ENCODE measurements around the gene CYB5D1.
A peak's percentile ranks its signal among the peaks of the same experiment; 100 is the strongest.
"Not testable (repeated sequence)": the region's sequence is repeated elsewhere in the genome, so short reads cannot be mapped to it uniquely, and the experiment has no call there.

CYB5D1 gene

DNA sequence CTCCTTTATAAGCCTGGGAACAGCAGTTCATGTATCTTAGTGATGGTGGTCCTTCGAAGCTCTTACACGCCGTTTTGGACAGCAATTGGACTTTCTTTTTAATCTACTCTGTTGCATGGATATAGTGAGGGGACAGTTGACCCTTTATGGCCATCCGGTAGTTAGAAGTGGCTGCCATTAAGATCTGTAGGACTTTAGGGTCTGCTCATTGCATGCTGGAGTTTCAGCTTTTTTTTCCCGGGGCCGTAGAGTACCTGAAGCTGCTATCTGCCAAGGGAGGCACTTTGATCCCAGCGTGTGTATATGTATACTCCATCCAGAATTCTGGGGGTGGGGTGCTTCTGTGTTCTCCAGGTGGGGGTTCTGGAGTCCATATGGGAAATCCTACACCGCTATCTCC, 1.2 kb downstream of the CYB5D1 start:
- no peak for DNase-seq

DNA sequence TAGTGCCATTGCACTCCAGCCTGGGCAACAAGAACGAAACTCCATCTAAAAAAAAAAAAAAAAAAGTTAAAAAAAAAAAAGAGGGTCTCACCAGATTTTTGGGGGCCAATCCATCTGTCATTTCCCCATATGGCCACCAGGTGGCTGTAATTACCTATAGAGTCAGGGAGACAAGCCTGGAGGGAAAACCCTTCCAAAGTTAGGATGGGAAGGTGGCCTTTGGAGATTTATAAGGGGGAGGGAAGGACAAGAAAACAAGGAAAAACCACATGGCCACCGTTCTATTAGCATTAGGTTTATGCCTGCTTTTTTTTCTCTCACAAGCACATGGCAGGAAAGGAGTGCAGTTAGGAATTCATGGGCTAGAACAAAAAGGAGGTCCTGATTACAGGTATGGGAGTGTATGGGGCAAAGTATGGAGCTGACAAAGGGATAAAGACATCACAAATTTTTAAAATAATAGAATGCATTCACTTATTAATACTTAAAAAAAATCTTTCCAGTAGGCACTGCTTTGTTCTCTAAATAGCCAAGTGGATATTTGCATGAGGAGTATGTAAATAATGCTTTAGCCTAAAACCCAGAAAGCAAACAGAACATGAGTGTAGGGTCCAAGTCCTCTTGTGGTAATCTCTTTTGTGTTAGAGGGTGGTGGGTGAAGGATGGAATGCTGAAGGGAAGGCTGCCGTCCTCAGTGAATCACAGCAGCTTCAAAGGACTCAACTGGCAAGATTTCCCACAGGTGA, 5.1 kb downstream of the CYB5D1 start:
- DNase-seq, result peak; percentile 57 to 69

DNA sequence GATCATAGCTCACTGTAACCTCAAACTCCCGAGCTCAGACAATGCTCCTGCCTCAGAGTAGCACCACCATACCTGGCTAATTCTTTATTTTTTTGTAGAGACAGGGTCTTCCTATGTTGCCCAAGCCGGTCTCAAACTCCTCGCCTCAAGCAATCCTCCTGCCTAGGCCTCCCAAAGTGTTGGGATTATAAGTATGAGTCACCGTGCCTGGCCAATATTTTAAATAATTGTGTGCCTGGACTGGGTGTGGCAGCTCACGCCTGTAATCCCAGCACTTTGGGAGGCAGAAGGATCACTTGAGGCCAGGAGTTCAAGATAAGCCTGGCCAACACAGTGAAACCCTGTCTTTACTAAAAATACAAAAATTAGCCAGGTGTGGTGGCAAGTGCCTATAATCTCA, 6.6 kb downstream of the CYB5D1 start:
- not testable (repeated sequence) for DNase-seq

DNA sequence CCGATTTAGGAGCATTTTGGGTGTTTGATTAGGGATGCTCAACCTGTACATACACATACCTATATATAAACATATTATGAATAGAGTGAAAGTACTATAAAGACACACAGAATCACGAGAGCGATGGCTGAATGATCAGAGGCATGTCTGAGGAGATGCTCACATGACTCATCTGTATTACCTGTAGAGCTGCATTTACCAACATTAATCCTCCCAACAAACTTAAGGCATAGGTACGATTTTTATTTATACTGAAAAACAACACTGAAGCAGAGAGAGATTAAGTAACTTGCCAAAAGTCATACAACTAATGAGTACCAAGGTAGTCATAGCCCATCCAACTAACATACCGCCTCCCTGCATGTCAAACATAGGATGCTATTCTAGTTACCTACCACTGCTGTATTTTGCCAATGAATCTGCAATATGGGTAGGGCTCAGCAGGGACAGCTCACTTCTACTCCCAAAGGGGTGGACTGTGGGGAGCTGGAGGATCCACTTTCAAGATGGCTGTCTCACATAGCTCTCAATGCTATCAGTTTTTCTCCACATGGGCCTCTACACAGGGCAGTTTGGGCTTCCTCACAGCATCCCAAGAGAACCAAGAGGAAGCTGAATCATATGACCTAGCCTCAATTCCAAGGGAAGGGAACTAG, 7.3 kb downstream of the CYB5D1 start:
- no peak for DNase-seq

DNA sequence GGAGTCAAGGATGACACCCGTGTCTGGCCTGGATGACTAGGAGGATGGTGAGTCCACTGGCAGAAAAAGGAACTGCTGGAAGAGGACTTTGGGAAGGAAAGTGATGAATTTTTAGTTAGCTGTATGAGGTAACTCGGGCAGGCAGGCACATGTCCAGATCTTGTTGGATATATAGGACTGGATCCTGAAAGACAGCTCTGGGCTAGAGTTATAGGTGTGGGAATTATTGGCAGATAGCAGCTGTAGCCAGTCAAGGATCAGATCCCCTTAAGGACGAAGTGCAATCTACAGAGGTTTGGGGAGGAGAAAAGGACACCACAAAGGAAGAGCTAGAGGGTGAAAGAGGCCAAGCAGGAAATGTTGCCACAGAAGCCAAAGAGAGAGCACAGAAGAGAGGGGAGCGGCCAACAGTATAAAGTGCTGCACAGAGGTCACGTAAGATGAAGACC, 10.1 kb downstream of the CYB5D1 start:
- DNase-seq, result peak in 1 of 2 donors; percentile 37

DNA sequence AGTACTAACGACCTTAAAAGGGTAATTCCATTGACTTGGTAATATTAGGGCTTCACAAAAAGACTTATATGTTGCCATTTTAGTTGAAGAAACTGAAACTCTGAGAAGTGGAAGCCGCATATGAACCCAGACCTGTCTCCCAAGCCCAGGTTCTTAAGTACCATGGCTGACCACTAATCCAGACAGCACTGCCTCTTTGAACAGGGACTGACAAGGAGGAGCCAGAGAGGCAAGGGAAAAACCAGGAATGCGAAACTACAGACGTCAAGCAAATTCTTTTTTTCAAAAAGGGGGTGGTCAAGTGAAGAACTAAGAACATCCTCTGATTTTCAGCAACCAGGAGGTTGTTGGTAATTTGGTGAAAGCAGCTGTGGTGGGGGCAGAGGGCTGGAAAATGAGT, 15.2 kb downstream of the CYB5D1 start:
- no peak for DNase-seq

DNA sequence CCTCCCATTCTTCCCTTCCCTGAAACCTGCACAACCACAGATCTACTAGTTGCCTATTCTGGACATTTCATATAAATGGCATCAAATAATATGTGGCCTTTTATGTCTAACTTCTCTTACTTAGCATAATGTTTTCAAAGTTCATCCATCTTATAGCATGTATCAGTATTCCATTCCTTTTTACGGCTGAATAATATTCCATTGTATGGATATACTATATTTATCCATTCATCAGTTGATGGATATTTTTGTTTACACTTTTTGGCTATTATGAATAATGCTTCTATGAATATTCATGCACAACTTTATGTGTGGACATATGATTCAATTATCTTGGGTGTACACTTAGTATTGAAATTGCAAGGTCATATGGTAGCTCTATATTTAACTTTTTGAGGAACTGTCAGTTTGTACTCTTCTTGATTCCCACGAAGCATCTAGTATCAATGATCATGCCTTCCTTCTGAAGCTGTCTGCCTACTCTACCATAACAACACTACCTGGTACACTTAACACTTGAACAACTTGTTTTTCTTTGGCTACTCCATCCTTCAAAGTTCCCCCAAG, 18.1 kb downstream of the CYB5D1 start:
- no peak for DNase-seq

DNA sequence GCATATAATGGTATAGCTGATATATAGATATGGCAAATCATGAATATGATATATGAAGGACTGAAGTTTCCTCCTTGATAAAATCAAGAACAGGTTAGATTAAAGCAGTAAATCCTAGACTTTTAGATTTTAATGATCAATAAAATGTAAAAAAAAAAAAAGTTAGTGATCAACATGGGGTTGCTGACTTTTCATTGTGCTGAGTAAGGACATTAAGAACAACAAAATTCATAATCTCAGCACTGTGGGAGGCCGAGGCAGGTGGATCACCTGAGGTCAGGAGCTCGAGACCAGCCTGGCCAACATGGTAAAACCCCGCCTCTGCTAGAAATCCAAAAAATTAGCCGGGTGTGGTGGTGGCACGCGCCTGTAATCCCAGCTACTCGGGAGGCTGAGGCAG, 20.4 kb downstream of the CYB5D1 start:
- no peak for DNase-seq

DNA sequence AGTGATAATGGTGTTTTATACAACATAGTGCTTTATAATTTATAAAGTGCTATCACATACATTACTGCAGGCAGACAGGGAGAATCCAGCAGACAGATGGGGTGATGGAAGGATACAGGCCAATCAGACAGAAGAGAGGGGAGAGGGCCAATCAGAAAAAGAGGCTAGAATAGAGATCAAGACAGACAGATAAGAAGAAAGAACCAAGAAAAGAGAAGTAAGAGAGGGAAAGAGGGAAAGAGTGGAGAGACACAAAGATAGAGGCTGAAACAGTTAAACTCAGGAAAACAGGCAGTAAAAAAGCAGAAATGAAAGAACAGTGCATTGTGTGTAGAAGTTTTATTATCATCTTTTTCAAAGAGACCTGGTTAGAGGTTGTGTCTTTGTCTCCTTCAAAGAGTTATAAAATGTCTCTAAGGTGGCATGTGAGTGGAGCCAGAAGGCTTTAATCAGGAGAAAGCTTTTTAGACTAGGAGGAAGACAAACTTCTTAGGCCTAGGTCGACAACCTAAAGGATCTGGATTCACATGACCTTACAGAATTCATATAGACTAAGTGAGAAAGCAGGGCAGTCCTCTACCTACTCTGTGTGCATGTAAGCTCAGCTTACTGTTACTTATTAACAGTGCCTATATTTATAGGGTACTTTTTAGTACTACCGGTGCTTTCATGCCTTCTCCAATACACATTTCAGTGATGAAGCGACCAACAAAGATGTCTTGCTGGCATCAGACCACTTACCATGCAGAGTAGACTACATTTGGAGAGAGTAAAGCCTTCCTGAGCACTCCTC, 22.5 kb downstream of the CYB5D1 start:
- DNase-seq, result no peak

DNA sequence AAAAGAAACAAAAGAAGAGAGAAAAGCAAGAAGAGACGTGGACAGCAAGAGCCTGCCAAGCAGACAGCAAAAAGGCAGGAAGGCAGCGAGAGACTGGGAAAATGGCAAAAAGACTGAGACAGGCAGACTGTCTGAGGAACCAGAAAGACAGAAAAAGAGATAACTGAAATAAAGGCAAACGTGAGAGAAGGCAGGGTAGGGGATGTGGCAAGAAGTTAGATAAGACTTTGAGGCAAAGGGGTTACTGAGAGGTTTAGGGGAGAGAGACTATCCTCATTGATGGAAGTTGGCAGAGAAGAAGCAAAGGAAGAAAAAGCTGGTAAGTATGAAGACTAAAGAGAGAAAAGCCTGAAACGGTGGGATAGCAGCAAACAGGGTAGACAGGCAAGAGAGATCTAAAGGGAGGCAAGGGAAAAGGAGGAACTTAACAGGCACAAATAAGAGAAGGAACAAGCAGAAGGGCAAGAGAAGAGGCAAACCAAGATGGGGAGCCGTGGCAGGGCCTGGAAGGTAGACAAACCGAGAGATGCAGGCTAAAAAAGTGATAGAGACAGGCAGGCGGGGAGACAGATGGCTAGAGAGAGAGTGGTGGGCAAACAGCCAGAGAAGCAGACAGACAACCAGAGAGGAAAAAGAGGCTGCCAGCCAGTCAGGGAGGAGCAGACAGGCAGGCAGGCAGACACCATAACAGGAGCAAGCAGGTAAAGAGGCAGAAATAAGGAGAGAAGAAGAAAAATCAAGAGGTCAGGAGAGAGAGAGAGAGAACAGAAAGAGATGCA, 23.7 kb downstream of the CYB5D1 start:
- DNase-seq, result no peak

DNA sequence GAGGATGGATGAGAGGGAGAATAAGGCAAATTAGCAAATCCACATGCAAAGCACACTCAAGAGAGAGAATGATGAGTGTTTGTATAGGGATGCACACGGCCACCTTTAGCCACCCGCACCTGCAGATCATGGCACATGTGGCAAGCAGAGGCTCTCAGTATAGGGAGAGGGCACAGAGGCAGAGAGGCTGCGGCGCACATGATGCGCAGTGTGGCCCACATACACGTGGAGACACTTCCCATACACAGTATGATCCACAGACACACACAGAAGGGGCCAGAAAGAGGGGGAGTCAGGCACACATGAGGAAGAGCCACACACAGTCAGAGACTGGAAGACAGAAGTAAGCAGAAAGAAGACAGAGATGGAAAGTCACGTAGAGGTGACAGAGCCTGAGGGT, 24.3 kb downstream of the CYB5D1 start:
- DNase-seq, result no peak

DNA sequence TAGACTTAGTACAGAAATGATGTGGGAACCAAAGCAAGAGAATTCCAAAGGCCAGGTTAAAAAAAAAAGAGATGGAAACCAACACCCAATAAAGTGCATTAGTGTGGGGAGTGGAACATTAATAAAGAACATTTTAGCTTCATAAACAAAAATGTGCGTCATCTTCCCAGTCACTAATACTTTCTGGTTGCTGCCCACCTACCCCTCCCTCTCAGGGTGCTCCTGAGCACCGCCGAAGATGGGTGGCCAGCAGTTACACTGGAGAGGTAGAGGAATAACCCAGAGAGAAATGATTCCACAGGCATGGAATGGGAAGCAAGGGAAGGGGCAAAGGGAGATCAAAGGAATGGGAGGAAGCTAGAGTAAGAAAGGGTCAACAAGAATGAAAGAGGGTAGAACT, 24.8 kb downstream of the CYB5D1 start:
- DNase-seq, result no peak

DNA sequence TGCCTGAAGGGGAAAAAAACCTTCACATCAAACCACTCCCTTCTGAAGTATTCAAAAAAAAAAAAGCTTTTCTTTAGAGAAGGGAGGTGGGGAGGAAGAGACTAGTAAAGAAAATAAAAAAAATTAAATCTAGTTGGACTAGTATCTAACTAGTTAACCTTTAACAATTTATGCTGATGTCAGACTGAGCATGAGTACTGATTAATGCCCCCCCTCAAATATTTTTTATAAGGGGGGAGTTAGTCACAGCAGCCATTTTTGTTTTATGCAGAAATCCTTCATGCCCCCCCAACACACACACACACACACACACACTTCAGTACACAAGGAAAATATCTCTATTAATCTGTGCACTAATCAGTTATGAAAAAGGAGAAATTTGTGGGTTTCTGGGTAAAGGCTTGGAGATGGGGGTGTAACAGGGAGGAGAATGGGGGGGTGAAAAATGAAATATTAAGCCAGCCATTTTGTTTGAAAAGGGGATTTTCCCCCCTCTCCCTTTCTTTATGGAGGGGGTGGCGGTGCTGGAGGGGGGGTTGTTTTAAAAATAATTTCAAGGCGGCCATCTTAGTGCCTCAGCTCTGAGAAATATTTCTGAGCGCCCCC, 26.1 kb downstream of the CYB5D1 start:
- peak; percentile 65 to 79 for DNase-seq

DNA sequence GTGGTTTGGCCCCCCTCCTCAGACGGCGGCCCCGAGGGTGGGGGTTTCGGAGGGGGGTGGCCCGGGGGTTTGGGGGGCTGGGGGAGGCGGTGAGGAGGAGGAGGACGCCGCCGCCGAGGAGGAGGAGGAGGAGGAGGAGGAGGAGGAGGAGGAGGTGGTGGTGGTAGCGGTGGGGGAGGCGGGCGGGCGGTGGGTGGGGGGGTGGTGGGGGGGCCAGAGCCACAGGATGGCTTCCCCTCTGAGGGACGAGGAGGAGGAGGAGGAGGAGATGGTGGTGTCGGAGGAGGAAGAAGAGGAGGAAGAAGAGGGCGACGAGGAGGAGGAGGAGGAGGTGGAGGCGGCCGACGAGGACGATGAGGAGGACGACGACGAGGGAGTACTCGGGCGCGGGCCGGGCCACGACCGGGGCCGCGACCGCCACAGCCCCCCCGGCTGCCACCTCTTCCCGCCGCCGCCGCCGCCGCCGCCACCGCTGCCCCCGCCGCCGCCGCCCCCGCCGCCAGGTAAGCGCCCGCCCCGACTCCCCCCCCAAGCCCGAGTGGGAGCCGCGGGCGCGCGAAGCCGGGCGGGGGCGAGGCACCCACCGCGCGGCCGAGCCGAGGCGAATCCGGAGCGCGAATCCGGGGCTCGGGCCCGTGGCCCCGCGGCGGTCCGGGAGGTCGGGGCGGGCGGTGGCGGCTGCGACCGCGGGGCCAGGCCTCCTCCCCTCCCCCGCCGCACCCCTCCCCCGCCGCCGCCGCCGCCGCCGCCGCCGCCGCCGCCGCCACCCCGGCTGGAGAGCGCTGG, 27.0 kb downstream of the CYB5D1 start:
- DNase-seq, result peak; percentile 41 to 54

DNA sequence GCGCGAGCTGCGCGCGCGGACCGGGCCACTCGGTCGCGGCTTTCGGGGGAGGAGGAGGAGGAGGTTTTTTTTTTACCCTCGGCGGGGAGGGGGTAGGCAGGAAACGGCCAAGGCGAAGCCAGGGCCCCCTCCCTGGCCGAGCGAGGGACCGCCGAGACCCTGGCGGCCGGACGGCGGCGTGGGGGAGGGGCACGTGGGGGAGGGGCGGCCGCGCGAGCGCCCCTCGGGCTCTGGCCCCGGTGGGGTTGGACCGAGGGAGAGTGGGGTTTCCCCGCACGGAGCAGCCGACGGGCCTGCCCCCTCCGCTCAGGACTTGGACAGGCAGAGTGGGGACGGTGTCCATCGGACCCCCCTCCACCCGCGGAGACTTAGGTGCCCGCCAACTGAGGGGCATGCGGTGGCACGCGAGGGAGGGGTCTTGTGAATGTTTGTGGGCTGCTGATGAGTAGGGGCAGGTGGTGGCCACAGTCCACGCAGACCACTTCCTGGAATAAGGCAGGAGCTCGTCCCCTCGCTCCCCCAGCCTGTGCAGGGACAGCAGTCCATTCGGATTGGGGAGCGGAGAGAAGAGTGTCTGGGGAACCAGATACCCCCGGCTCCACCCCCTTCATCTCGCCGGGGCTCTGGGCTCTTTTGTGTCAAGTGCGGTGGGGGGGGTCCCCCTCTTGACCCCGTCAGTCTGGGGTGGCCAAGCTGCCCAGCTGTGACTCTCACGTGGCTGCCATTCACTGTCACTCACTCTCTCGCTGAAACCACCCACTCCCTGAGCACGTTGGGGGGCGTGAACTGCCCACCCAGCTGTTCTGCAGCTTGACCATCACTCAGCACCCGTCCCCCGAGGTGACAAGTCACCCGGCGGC, 27.8 kb downstream of the CYB5D1 start:
- peak; percentile 56 to 57 for DNase-seq

DNA sequence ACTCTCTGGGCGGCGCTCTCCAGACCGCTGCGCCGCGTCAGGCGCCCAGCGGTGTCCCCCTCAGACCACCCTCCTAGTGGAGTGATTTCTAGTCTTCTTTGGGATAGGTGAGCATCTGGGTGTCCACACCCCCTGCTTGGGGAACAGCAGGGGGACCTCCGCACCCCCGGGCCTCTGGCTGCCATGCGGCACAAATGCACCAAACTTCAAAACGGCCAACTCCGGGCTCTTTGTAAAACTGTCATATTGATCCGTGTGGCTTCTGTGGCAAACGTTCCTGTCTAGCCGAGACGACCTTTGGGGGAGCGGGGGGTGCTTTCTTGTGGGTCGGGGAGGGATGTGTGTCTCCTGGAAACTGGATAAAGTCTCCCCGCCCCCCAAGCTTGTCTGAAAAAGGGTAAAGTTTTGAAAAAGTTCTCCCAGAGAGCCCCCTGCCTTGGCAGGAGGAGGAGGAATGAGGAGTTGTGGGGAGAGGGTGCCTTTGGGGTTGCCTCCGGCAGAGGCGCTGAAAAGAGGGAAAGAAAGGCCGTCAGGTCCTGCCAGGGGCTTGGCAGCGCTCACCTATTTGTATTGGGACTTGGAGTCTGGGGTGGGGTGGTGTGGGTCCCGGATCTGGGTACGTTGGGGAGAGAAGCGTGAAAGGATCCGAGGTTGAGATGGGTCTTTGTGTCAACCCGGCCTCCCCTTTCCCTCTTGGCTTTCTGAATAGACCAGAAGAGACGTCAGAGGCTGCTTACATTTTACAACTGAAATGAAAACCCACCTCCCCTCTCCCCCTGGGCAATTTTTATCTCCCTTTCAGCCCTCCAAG, 28.6 kb downstream of the CYB5D1 start:
- peak; percentile 74 to 78 for DNase-seq

DNA sequence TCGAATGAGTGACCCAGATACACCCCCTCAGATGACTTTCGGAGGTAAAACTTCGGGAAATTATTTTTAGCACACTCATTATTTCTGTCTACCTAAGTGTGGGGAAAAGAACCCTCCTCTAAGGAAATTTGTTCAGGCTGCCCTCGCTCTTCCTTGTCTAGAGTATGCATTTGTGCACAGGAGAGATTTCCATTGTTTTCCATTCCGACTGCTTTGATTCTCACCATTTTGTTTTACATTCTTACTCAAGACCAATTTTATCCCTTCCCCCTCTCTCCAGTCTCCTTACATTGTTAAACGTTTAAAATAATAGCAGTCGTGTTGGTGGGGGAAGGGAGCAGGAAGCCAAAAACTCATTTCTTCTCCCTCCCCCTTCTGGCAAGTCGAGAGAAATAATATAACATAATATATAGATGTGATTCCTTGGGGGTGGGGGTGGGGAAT, 29.3 kb downstream of the CYB5D1 start:
- DNase-seq, result no peak

DNA sequence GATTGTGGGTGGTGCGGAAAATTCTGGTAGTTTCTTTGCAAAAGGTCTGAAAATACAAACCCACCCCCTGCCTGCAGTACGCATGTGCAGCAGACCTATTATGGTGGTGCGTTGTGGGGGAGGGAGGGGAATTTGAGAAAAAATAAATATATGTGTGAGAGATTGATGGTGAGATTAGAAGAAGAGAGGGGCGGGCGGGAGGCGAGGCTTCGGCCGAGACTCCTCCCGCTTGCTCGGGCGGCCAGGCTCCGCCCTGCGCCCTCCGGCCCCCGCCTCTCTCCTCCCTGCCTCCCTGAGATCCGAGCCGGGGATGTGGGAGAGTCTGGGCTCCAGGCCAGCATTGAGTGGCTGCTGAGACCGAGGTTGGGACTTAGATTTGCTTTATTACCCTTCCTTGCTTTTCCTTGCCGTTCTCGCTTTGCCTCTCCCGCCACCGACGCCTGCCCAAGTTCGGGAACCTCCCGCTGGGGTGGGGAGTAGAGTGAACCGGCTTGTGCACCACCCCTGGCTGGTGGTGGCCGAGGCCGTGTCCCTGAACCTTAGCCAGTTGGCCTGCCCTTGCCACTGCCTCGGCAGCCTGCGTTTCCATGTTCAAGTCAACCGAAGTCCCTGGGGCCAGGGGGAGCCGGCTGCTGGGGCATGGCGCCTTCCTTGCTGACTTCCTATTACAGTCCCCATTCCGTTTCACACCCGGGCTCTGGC, 29.8 kb downstream of the CYB5D1 start:
- peak; percentile 95 to 98 for DNase-seq
